ENCODE data around the gene LIPH.

- no peak for TF ChIP-seq CTCF (IDR thresholded peaks at IDR 0.05; ENCODE audit: control extremely low read depth in 1 of 3, insufficient read depth in 1 of 3, low read depth in 1 of 3, low read length in 3 of 3)
- no peak for TF ChIP-seq PHF8 (conservative IDR thresholded peaks at IDR 0.05; ENCODE audit: low read depth, low read length)
- no peak for TF ChIP-seq POLR2AphosphoS5 (IDR thresholded peaks at IDR 0.05; ENCODE audit: low read depth, low read length)
- TF ChIP-seq, protein P1, sequence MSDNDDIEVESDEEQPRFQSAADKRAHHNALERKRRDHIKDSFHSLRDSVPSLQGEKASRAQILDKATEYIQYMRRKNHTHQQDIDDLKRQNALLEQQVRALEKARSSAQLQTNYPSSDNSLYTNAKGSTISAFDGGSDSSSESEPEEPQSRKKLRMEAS (IDR thresholded peaks at IDR 0.05), result no peak
- TF ChIP-seq JUND (IDR thresholded peaks at IDR 0.05; ENCODE audit: low read length), result no peak
- TF ChIP-seq KDM1A (IDR thresholded peaks at IDR 0.05; ENCODE audit: borderline replicate concordance, low read length), result no peak
- no peak for TF ChIP-seq EZH2 (IDR thresholded peaks at IDR 0.05; ENCODE audit: low read depth, low read length, severe bottlenecking)
- TF ChIP-seq POLR2A (IDR thresholded peaks at IDR 0.05; ENCODE audit: control extremely low read depth in 1 of 2, low read depth in 2 of 2, low read length in 2 of 2), result no peak
- no peak for TF ChIP-seq SRF (IDR thresholded peaks at IDR 0.05; ENCODE audit: low read depth, low read length)
- no peak for TF ChIP-seq RNF2 (IDR thresholded peaks at IDR 0.05; ENCODE audit: borderline replicate concordance, low read depth, low read length, missing control alignments, poor library complexity, severe bottlenecking)
- no peak for TF ChIP-seq SIN3A (conservative IDR thresholded peaks at IDR 0.05 in 1 of 2, IDR thresholded peaks at IDR 0.05 in 1 of 2; ENCODE audit: low read depth in 1 of 2, low read length in 2 of 2)
These were observed 7.3 kb upstream of the LIPH start for GRCh38 chr3:185559706-185560090.

Data from H1 (cell line).